Stimulated activated CD4-positive, alpha-beta T cell treated with anti-CD3 and anti-CD28 coated beads, Interleukin-2, amount 100 ng/mL, for 24 hours (primary cell): ENCODE data around the gene GRN.

ENCODE experiments used
- DNase-seq, 2 donors: peaks; one replicate each; pipeline ENCODE4 v3.0.0-alpha.2; 2020

Gene GRN

DNA sequence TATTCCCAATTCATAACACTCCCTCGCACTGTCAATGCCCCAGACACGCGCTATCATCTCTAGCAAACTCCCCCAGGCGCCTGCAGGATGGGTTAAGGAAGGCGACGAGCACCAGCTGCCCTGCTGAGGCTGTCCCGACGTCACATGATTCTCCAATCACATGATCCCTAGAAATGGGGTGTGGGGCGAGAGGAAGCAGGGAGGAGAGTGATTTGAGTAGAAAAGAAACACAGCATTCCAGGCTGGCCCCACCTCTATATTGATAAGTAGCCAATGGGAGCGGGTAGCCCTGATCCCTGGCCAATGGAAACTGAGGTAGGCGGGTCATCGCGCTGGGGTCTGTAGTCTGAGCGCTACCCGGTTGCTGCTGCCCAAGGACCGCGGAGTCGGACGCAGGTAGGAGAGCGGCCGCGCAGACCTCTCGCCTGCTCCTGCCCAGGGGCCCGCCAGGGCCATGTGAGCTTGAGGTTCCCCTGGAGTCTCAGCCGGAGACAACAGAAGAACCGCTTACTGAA, at the start of gene GRN:
TSS of gene GRN (plus strand) at position 364 of the 515 bp plus-strand sequence. CDS start 3,863 bp downstream, outside the sequence.
- peak; percentile 84 to 87 for DNase-seq

DNA sequence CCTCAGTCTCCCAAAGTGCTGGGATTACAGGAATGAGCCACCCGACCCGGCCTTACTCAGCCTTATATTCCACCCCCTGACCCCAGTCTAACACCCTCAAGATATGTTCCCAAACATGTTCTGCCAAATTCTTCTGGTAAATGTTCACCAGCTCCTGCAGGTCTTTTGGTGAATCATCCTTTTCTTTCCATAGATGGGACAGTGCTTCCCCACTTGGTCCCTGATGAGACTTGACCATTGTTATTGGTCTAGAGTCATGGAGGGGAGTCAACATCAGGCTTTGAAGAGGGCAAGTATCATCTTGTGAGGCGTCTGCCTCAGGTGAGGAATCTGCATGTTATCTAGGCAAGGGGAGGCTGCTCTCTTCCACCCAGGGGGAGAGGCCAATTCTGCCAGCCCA, 47.1 kb upstream of the GRN start:
- no peak for DNase-seq

DNA sequence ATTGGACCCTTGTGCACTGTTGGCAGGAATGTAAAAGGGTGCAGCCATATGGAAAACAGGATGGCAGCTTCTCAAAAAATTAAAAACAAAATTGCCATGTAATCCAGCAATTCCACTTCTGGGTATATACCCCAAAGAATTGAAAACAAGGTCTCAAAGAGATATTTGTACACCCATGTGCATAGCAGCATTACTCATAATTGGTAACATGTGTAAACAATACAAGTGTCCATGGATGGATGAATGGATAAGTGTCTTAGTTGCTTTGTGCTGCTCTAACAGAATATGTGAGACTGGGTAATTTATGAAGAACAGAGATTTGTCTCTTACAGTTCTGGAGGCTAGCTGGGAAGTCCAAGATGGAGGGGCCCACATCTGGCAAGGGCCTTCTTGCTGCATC, 40.5 kb upstream of the GRN start:
- DNase-seq: no peak

DNA sequence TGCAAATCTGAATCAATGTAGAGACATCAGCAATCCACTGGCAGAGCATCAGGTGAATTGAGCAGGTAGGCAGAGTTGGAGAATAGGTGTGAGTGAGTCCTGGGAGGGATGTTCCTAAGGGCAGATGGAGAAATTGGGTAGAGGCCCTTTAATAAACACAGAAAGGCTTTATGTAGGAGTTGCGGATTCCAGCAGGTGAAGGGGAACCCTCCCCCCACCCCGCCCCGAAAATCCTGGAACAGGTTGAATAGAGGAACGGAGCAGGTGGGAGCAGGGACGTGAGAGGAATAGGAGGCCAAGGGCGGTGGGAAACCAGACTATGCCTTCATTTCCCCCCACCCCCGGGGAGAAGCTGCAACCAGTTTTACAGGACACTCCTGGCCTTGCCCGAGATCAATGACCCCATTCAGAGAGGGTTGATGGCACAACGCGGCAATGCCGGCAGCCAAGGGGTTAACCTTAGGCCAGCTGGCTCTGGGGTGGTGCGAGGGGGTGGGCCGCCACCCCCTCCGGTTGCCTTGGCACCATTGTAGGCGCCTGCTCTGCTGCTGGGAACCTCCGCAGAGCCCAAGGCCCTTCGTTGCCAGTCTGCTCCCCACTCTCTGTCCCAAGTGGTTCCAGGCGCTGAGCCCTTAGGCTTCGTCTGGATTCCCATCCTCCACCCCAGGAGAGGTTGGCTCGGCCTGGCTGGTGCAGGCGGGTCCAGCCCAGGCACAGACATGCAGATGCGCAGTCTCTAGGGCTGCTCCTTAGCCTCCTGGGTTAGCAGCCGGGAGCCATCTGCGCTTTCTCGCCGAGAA, 37.5 kb upstream of the GRN start:
- DNase-seq: no peak

DNA sequence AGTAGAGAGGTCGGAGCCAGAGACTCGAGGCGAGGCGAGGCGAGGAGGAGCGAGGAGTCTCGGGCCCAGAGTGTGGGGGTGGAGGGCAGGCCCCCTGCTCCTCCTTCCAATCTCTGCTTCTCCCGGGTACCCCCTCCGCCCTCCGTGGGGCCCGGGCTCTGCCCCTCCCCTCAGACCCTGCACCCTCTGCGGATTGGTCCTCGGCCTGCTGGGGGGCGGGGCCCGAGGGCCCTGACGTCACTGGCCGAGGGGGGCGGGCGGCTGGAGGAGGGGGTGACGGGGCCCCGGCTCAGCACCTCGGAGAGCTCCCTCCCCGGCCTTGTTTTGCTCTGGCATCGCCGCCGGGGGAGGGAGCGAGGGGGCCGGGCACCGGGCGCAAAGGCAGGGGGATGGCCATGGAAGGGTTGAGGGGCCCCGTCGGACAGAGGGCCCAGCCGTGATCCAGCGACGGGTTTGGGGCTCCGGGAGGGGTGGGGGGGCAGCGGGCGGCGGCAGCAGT, 36.7 kb upstream of the GRN start, which contains the start of gene RUNDC3A:
TSS of gene RUNDC3A (plus strand) at position 282 of the 499 bp plus-strand sequence. CDS start 232 bp downstream, outside the sequence.
- peak; percentile 85 to 87 for DNase-seq

DNA sequence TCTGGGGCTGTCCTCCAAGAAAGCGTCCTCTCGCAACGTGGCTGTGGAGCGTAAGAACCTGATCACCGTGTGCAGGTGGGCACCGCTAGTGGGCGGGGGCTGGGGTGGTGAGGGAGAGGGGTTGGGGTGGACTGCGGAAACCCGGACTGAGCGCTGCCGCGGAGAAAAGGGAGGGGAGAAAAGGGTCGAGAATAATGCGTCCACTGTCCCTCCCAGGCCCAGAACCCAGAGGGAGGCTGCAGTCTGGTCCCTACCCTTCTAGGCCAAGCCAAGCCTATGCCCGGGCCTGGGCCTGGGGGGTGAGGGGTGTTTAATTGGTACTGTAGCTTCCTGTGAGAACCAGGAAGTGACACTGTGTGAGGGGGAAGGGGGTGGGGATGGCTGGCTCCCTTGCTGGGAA, 36.2 kb upstream of the GRN start:
- DNase-seq: no peak

DNA sequence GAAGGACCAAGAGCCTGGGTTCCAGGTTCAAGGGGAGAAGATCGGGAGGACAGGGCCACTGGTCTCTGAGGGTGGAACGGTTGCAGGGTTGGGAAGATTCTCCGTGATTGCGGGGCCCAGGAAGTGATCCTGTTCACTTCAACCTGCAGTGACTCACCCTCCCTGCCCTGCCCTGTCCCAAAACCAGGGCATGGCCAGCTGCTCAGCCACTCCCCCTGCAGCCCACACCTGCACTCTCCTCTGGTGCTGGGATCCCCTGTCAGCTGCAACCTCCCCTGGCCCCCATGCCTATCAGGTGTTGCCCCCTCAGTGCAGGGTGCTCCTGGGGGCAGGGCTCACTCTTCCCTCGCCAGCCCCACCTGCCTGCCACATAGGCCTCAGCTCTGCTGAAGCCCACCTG, 35.6 kb upstream of the GRN start:
- DNase-seq: no peak

DNA sequence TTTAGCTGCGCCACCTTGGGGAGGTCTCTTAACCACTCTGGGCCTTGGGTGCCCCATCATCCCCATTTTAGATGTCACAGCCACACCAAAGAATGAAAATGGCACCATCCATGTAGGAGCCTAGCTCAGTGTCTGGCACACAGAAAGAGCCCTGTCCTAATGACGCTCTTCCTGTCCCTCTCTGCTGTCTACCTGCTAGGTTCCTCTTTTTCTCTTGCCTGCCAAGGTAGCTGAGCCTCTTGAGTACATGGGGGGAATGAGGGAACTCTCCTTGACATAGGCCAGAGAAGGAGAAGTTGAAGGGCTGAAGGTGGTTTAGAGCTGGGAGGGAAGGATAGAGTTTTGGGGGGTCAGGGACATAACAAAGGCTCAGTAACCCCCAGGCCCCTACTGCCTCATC, 34.9 kb upstream of the GRN start:
- no peak for DNase-seq

DNA sequence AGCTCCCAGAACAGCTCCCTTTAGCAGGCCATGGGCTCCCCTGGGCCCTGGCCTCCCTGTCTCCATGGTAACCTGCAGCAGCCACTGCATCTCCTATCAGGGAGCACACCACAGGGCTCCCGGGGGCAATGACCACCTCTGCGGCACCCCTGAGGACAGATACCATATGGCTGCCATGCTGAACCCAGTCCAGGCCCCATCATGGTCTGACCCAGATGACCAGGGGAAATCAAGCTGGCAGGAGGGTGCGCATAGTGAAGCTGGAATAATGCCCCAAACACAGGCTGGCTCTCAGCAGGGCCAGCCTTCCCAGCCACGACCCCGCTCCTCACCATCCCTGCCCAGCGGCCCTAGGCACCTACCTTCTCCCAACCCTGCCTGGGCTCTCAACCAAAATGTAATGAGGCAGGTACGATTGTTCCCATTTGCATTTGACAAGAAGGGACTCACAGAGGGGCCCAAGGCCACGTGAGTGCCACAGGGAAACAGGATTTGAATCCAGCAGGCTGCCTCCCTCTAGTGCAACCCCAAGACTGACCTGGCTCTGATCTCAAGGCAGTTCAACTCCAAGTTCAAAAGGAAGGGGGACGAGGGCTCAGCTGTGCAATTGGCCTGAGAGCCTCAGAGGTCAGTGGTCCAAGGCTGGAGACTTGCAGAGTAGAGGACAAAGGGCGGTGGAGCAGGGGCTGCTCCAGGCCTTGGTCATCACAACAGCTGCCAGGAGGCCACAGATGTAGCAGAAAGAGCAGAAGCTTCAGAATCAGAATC, 34.3 kb upstream of the GRN start:
- DNase-seq: no peak

DNA sequence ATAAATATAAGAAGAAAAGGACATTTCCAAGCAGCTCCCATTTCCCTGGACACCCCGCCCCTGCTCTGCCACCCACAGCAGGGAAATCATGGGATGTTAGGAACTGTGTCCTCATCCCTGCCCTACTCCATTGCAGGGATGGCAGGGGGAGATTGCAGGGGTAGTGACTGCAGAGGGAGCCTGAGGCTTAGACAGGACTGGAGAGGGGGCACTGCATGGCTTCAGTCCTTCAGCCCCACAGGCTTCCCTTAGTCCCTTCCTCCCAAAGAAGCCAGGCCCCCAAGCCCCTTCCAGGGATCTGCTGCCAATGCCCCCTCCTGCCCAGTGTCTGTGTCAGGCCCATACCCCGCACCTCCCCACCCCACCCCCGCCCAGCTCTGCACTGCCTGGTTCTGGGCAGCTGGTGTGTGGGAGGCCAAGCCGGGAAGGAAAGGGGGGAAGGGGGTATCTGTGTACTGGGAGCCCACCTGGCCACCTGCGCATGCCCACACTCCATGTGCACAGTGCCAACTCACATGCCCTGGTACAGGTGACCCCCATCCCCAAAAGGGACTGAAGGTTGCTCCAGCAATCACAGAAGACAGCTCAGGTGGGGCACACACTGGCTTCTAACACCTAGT, 33.4 kb upstream of the GRN start:
- no peak for DNase-seq

DNA sequence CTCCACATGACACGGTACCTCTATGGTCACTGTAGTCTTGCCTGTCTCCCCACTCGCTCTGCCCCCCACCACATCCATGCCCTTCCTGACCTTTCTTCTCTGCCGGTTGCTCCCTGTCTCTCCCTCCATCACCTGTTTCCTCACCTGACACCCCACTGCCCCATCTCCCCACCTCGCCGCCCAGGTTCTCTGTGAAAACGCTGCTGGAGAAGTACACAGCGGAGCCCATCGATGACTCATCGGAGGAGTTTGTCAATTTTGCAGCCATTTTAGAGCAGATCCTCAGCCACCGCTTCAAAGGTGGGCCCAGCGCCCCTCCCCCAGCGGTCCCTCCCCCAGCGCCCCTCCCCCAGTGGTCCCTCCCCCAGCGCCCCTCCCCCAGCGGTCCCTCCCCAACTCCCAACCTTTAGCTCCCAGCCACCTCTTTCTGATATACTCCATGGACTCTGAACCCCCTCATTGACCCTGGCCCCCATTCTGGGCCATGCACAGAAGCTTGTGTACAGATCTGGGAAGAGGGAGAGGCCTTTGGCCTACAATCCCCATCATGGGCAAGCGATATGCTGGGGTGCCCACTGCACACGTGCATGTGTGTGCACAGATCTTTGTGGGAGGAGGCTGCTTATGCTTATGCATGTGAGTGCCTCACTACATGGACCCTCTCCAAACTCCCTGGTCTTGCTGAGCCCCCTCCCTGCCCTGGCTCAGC, 32.6 kb upstream of the GRN start:
- no peak for DNase-seq

DNA sequence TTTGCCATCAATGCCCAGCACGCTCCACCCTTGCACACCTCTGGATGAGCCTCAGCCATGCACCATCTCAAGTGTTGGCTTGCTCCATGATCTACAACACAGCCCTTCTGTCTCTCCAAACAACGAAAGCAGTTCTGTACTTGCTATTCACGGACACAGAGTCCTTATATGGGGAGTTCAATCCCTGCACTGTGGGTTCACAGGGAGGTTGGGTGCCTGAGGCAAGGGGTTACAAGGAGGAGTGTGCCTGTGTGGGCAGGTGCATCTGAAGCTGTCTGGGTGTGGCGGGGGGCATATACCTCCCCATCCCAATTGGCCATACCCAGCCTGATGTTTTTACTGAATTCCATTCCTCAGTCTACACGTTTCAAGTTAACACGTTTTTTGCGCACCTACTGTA, 31.1 kb upstream of the GRN start:
- no peak for DNase-seq

DNA sequence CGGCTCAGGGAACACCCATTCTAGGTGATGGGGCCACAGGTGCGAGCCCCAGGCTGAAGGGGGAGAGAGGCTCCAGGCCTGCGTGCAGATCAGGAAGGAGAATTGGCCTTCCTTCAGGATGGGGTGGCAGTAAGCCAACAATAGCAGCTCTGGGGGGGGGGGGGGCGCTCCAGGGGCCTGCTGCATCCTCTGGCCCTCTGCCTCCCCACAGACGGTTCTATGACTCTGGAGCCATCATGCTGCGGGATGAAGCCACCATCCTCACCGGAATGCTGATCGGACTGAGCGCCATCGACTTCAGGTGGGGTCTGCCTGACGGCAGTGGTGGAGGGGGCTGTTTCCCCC, 30.6 kb upstream of the GRN start:
- no peak for DNase-seq

DNA sequence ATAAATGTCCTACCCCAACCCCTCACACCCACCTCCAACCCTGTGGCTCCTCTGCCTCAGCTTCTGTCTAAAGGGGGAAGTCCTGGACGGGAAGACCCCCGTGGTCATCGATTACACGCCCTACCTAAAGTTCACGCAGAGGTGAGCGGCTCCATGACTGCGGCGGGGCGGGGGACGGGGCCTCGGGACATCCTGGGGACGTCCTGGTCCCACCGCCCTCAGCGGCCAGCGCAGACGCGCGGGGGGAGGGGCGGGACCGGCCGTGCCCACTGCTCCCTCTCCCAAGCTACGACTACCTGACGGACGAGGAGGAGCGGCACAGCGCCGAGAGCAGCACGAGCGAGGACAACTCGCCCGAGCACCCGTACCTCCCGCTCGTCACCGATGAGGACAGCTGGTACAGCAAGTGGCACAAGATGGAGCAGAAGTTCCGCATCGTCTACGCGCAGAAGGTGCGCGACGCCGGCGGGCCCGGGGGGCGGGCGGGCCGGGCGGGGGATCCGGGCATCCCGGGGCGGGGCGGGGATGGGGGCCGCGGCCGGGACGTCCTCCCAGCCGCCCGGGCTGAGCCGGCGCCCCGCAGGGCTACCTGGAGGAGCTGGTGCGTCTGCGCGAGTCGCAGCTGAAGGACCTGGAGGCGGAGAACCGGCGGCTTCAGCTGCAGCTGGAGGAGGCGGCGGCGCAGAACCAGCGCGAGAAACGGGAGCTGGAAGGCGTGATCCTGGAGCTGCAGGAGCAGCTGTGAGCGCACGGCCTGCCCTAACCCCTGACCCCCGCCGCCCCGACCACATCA, 30.0 kb upstream of the GRN start:
- DNase-seq: peak; percentile 54 to 68

DNA sequence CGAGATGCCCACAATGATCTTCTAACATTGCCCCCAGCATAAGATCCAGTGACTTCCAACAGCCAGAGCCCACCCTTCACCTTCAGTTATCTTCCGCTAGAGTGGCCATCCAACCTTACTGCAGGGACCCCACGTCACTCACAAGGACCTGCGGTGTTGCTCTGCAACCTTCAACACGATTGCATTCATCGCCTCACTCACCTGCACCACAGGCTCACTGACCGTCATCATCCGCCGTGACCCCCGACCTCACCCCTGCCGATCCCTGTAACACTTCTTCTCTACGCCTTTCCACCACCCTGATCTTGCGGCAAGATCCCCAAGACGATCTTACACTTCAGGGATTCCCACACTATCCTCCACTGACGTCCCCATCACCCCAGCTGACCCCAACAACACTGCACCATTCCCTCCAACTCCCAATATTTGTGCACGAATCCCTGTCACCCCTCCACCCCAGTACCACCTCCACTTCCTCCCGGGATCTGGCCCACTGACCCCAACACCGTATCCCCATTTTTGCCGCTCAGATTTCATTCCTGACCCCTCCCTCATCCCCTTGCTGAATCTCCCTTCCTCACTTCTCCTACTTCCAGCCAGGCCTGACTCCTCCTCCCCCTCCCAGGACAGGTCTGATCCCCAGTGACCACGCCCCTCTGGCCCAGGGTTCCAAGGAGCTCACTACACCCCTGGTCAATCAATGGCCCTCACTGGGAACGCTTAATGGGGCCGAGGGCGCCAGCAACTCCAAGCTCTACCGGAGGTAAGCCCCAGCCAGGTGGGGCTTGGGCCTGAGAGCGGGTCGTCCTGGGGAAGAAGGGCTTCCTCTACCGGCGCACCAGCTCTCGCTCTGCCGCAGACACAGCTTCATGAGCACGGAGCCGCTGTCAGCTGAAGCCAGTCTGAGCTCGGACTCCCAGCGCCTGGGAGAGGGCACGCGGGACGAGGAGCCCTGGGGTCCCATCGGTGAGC, 29.1 kb upstream of the GRN start:
- no peak for DNase-seq

DNA sequence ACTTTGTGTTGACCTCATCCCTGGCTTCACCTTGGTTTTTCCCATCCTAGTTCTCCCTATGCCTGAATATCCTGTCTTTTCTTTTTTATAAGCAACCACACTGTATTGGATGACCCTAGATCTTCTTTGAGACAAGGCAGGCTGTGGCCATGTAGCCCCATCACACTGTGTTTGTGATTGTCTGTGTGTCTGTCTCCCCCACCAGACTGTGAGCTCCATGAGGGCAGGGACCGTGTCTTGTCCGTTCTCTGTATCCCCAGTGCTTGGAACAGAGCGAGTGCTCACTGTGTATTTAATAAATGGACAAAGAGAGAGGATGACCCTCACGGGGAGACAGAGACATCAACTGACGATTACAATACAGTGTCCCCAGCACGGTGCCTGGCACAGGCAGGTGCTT, 27.6 kb upstream of the GRN start:
- no peak for DNase-seq

DNA sequence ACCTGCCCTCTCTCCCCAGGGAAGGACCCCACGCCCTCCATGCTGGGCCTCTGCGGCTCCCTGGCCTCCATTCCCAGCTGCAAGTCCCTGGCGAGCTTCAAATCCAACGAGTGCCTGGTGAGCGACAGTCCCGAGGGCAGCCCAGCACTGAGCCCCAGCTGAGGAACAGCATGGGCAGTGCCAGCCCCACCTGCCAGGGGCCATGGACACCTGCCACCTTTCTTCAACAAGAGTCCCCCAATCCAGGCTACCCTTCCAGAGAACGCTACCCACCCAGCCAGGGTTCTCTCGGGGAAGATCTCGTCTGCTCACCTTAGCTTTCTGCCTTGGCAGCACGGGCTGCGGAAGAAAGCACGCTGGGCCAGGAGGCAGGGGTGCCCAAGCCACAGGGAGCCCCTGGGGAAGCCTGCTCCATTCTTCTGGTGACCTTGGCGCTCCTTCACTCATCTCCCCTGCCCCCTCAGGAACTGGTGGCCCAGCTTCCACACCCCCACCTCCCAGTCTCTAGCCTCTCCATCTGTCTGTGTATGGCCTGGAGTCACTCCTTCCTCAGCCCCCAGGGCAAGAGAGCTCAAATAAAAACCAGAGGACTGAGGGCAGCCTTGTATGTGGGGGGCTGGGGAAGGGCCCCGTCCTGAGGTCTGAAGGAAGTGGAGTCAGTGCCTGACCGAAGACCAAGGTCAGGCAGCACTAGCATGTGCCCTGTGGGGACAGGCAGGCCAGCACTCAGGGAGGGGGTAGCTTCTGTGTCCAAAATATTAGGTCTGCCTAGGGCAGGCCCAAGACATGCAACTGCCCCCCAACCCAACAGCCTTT, 26.8 kb upstream of the GRN start:
- no peak for DNase-seq

DNA sequence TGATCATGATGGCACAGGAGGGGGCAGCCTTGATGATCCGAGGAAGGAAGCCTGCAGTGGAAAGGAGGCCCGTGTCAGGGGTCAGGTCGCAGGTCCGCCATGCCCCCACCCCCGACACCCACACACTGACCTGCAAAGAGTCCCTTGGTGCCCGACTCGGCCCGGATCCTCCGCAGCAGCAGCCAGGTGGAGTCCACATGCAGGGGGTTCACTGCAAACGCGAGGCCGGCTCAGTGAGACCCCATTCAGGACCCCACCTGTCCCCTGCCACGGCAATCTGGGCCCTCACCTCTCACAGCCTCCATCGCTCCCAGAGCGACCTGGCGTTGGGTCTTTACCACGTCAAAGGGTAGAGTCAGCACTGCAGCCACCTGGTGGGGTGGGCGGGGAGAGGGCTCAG, 25.0 kb upstream of the GRN start:
- DNase-seq: no peak

DNA sequence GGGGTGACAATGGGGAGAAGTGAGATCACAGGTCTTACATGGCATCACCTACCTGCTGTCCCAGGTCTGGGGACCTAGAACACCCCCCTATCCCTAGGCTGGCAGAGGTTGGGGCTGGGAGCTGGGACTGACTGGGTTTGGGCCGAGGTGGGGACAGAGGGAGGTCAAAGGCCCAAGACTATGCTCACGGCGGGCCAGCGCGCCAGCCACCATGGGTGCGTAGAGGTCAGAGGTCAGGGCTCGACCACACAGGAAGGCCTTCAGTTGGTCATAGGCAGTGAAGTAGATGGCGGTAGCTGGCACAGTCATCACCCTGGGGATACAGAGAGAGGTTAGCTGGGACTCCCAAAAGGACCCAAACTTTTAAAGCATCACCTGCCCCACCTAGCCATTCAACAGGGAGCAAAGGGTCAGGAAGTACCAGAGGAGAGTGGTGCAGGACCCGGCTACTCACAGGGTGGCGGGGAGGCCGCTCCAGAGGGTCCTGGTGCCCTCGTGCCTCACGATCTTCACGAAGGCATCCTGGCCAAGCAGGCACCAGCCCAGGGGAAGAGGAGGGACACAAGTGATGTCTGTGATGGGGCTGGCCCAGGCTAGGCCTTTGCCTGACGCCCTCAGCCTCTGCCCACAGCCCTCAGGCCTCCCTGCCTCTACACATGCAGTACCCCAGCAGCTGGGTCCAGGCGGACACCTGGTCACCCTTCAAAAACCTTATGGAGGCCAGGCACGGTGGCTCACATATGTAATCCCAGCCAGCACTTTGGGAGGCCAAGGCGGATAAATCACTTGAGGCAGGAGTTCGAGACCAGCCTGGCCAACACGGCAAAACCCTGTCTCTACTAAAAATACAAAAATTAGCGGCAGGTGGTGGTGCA, 23.6 kb upstream of the GRN start:
- DNase-seq: no peak
